ENCODE results near the gene SLC2A13.

Gene SLC2A13

GRCh38 chr12:40056373-40056772, 49.5 kb downstream of the SLC2A13 start:
- H3K4me2 ChIP-seq (ENCODE audit: low read depth, low read length, poor library complexity, severe bottlenecking): no peak overlapping the region
- H4K20me1 ChIP-seq (ENCODE audit: insufficient read depth, low read length, poor library complexity, severe bottlenecking): no peaks in the 10 kb centered on the region
- H3K27me3 ChIP-seq (ENCODE audit: insufficient read depth, low read length, poor library complexity, severe bottlenecking): no peaks in the 10 kb centered on the region
- H3K4me3 ChIP-seq (ENCODE audit: low read length, poor library complexity, severe bottlenecking): no peak overlapping the region
- H3K4me1 ChIP-seq (ENCODE audit: insufficient read depth, low read length, poor library complexity, severe bottlenecking): no peaks in the 10 kb centered on the region
- H3F3A ChIP-seq (ENCODE audit: low read depth): no peaks in the 10 kb centered on the region
- no peaks in the 10 kb centered on the region for H3K36me3 ChIP-seq (ENCODE audit: insufficient read depth, low read length)
- no peaks in the 10 kb centered on the region; the same call in 1 of the 2 replicates for H3K9me2 ChIP-seq (replicated peaks; ENCODE audit: low read depth, low read length)
- TF ChIP-seq EZH2phosphoT487 (IDR thresholded peaks at IDR 0.05; ENCODE audit: borderline replicate concordance) (no peak), CTCF (conservative IDR thresholded peaks at IDR 0.05; ENCODE audit: low read length) (no peak)
- no peak overlapping the region for H2AFZ ChIP-seq (ENCODE audit: low read length)
- no peak overlapping the region for H3K9ac ChIP-seq (ENCODE audit: low read depth, low read length, poor library complexity, severe bottlenecking)
- no peaks in the 10 kb centered on the region; the same call in 1 of the 2 replicates for H3K79me2 ChIP-seq (ENCODE audit: insufficient read depth, low read length)
- no peaks in the 10 kb centered on the region for H3K9me3 ChIP-seq (ENCODE audit: insufficient read depth, low read depth, low read length)

- Histone ChIP-seq H2AFZ (ENCODE audit: low read length) (no peak overlapping the region), H3K9ac (ENCODE audit: low read depth, low read length, poor library complexity, severe bottlenecking) (no peak overlapping the region), H3K9me3 (ENCODE audit: insufficient read depth, low read depth, low read length) (no peaks in the 10 kb centered on the region)
Measured at GRCh38 chr12:40055776-40056175, 50.1 kb downstream of the SLC2A13 start.

GRCh38 chr12:40055228-40055579, 50.7 kb downstream of the SLC2A13 start:
- no peak overlapping the region for H2AFZ ChIP-seq (ENCODE audit: low read length)
- H3K27me3 ChIP-seq (ENCODE audit: insufficient read depth, low read length, poor library complexity, severe bottlenecking): no peaks in the 10 kb centered on the region
- no peaks in the 10 kb centered on the region for H3K36me3 ChIP-seq (ENCODE audit: insufficient read depth, low read length)
- H3K9me3 ChIP-seq (ENCODE audit: insufficient read depth, low read depth, low read length): no peaks in the 10 kb centered on the region
- H3K4me2 ChIP-seq (ENCODE audit: low read depth, low read length, poor library complexity, severe bottlenecking): no peak overlapping the region
- H3K9ac ChIP-seq (ENCODE audit: low read depth, low read length, poor library complexity, severe bottlenecking): no peak overlapping the region
- TF ChIP-seq EZH2phosphoT487 (IDR thresholded peaks at IDR 0.05; ENCODE audit: borderline replicate concordance) (no peak), CTCF (conservative IDR thresholded peaks at IDR 0.05; ENCODE audit: low read length) (no peak)
- no peaks in the 10 kb centered on the region for H4K20me1 ChIP-seq (ENCODE audit: insufficient read depth, low read length, poor library complexity, severe bottlenecking)
- H3K9me2 ChIP-seq (replicated peaks; ENCODE audit: low read depth, low read length): no peaks in the 10 kb centered on the region; the same call in 1 of the 2 replicates
- no peak overlapping the region for H3K4me3 ChIP-seq (ENCODE audit: low read length, poor library complexity, severe bottlenecking)
- no peaks in the 10 kb centered on the region for H3K4me1 ChIP-seq (ENCODE audit: insufficient read depth, low read length, poor library complexity, severe bottlenecking)
- H3K79me2 ChIP-seq (ENCODE audit: insufficient read depth, low read length): no peaks in the 10 kb centered on the region; the same call in 1 of the 2 replicates
- no peaks in the 10 kb centered on the region for H3F3A ChIP-seq (ENCODE audit: low read depth)

More at GRCh38 chr12:40055776-40056175, 50.1 kb downstream of the SLC2A13 start:
- Histone ChIP-seq H3K79me2 (ENCODE audit: insufficient read depth, low read length) (no peaks in the 10 kb centered on the region; the same call in 1 of the 2 replicates), H3K4me1 (ENCODE audit: insufficient read depth, low read length, poor library complexity, severe bottlenecking) (no peaks in the 10 kb centered on the region), H3K4me3 (ENCODE audit: low read length, poor library complexity, severe bottlenecking) (no peak overlapping the region), H3K9me2 (replicated peaks; ENCODE audit: low read depth, low read length) (no peaks in the 10 kb centered on the region; the same call in 1 of the 2 replicates), H4K20me1 (ENCODE audit: insufficient read depth, low read length, poor library complexity, severe bottlenecking) (no peaks in the 10 kb centered on the region), H3F3A (ENCODE audit: low read depth) (no peaks in the 10 kb centered on the region), H3K27me3 (ENCODE audit: insufficient read depth, low read length, poor library complexity, severe bottlenecking) (no peaks in the 10 kb centered on the region), H3K4me2 (ENCODE audit: low read depth, low read length, poor library complexity, severe bottlenecking) (no peak overlapping the region), H3K36me3 (ENCODE audit: insufficient read depth, low read length) (no peaks in the 10 kb centered on the region)
- TF ChIP-seq EZH2phosphoT487 (IDR thresholded peaks at IDR 0.05; ENCODE audit: borderline replicate concordance) (no peak), CTCF (conservative IDR thresholded peaks at IDR 0.05; ENCODE audit: low read length) (no peak)
